HCT116 (cell line): Measurements from ENCODE around the gene ZFR.
"Not testable (repeated sequence)": the region's sequence is repeated elsewhere in the genome, so short reads cannot be mapped to it uniquely, and the experiment has no call there.

Experiments used
- ATF3 ChIP-seq: IDR thresholded peaks from 2 replicates; pipeline ENCODE4 v1.6.1; 2012
- EZH2 ChIP-seq: fragments of 200-600 bp; sonication (generic); IDR thresholded peaks from 2 replicates; pipeline ENCODE4 v1.6.1; 2017; ENCODE audit warnings: antibody characterized with exemption, mixed run types
- EZH2phosphoT487 ChIP-seq: fragments of 200-600 bp; IDR thresholded peaks from 2 replicates; pipeline ENCODE4 v1.6.1; 2018; ENCODE audit warnings: antibody characterized with exemption, borderline replicate concordance
- FOSL1 ChIP-seq: IDR thresholded peaks from 2 replicates; pipeline ENCODE4 v1.6.1; 2012; ENCODE audit warnings: low read depth
- POLR2A ChIP-seq: IDR thresholded peaks from 2 replicates; pipeline ENCODE4 v1.7.0; 2011; ENCODE audit warnings: borderline replicate concordance; ENCODE audit not compliant: insufficient read depth, insufficient read length; ENCODE audit errors: extremely low read depth
- POLR2AphosphoS5 ChIP-seq: IDR thresholded peaks from 2 replicates; pipeline ENCODE4 v1.6.1; 2011; ENCODE audit warnings: mild to moderate bottlenecking, low read depth, low read length, moderate library complexity
- REST ChIP-seq: IDR thresholded peaks from 2 replicates; pipeline ENCODE4 v1.6.1; 2012; ENCODE audit warnings: low read depth
- SIN3A ChIP-seq: IDR thresholded peaks from 2 replicates; pipeline ENCODE4 v1.6.1; 2012; ENCODE audit warnings: low read depth
- TCF7L2 ChIP-seq: IDR thresholded peaks from 2 replicates; pipeline ENCODE4 v1.7.0; 2011; ENCODE audit warnings: borderline replicate concordance, inconsistent platforms; ENCODE audit not compliant: insufficient read depth, insufficient read length; ENCODE audit errors: extremely low read depth
- YY1 ChIP-seq: IDR thresholded peaks from 2 replicates; pipeline ENCODE4 v1.6.1; 2011; ENCODE audit warnings: low read length, low read depth, moderate library complexity, mild to moderate bottlenecking; ENCODE audit not compliant: insufficient replicate concordance; ENCODE audit errors: extremely low read depth
- ZNF274 ChIP-seq: fragments of 200-500 bp; sonication (Bioruptor generic); IDR thresholded peaks from 2 replicates; pipeline ENCODE4 v1.6.1; 2014; ENCODE audit warnings: mild to moderate bottlenecking, low read depth, low read length, inconsistent platforms
- TF ChIP-seq, protein P1 (sequence below), 3 experiments: fragments of 200-600 bp in 1 of 3; sonication (generic) in 1 of 3; IDR thresholded peaks in 2 of 3; conservative IDR thresholded peaks in 1 of 3; 2 replicates each; pipeline ENCODE4 v1.5.1; 2012 to 2017; ENCODE audit warnings: low read depth in 2 of 3, low read length in 2 of 3, antibody characterized with exemption in 1 of 3, borderline replicate concordance in 1 of 3, control low read depth in 1 of 3, mild to moderate bottlenecking in 1 of 3, mixed read lengths in 1 of 3, mixed run types in 1 of 3, moderate library complexity in 1 of 3; ENCODE audit not compliant: insufficient read depth in 1 of 3

DNA sequence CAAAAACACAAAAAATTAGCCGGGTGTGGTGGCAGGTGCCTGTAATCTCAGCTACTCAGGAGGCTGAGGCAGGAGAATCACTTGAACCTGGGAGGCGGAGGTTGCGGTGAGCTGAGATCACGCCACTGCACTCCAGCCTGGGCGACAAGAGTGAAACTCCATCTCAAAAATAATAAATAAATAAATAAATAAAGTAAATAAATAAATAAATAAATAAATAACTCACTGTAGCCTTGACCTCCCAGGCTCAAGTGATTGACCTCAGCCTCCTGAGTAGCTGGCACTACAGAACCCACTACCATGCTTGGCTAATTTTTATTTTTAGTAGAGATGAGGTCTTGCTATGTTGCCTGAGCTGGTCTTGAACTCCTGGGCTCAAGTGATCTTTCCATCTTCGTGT, 77.3 kb downstream of the ZFR start:
- TF ChIP-seq FOSL1, POLR2AphosphoS5, EZH2phosphoT487, YY1, TCF7L2, EZH2, SIN3A, REST, POLR2A, ATF3, ZNF274: not testable (repeated sequence)
- TF ChIP-seq, protein P1, sequence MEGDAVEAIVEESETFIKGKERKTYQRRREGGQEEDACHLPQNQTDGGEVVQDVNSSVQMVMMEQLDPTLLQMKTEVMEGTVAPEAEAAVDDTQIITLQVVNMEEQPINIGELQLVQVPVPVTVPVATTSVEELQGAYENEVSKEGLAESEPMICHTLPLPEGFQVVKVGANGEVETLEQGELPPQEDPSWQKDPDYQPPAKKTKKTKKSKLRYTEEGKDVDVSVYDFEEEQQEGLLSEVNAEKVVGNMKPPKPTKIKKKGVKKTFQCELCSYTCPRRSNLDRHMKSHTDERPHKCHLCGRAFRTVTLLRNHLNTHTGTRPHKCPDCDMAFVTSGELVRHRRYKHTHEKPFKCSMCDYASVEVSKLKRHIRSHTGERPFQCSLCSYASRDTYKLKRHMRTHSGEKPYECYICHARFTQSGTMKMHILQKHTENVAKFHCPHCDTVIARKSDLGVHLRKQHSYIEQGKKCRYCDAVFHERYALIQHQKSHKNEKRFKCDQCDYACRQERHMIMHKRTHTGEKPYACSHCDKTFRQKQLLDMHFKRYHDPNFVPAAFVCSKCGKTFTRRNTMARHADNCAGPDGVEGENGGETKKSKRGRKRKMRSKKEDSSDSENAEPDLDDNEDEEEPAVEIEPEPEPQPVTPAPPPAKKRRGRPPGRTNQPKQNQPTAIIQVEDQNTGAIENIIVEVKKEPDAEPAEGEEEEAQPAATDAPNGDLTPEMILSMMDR (IDR thresholded peaks at IDR 0.05 in 2 of 3, conservative IDR thresholded peaks at IDR 0.05 in 1 of 3; ENCODE audit: borderline replicate concordance in 1 of 3, insufficient read depth in 1 of 3, low read depth in 2 of 3, low read length in 2 of 3): not testable (repeated sequence)
